Measurements from ENCODE around the gene LY9. TPM values are rescaled to one million over a fixed set of nuclear protein-coding genes. Genes with fewer than 3 reads are reported as not detected.

LY9 gene
- polyA plus RNA-seq, 1 experiment, result not detected

DNA sequence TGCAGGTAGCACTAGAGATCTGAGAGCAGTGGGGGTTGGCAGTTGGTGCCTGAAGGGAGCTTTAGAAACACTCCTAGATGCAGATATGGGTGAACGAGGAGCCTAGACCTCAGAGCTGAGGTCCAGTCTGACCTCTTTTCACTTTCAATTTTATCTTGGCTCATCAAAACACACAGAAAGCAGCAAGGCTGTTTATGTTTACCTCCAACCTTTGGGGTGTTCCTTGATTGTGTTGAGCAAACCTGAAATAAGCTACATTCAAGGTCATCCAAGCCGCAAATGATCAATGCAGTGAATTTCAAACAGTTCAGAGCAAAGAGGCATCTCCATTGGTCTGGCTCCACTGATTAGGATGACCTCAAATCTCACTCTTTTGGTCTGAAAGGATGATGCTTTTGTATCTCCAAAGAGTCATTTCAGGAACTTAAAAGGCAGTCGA, 1.3 kb downstream of the LY9 start:
- CTCF ChIA-PET, result no interaction called here
- POLR2A ChIA-PET, result no interaction called here

GRCh38 chr1:160797861-160798273, 1.9 kb downstream of the LY9 start:
- CTCF ChIA-PET, result interaction anchor here (0.9 to 1.7 kb wide), 2 partner anchors 24 to 154 kb away, joined by 3 to 4 read pairs; no protein-coding TSS in a partner anchor
- Histone ChIP-seq H3K4me3 (ENCODE audit: low read depth, low read length) (no peak overlapping the region), H3K36me3 (ENCODE audit: control insufficient read depth, insufficient read depth, low read length) (no peaks in the 10 kb centered on the region), H3K27me3 (ENCODE audit: control insufficient read depth, insufficient read depth, low read length) (no peaks in the 10 kb centered on the region)
- no peak for DNase-seq (ENCODE audit: low read depth)
- TF ChIP-seq, protein P1, sequence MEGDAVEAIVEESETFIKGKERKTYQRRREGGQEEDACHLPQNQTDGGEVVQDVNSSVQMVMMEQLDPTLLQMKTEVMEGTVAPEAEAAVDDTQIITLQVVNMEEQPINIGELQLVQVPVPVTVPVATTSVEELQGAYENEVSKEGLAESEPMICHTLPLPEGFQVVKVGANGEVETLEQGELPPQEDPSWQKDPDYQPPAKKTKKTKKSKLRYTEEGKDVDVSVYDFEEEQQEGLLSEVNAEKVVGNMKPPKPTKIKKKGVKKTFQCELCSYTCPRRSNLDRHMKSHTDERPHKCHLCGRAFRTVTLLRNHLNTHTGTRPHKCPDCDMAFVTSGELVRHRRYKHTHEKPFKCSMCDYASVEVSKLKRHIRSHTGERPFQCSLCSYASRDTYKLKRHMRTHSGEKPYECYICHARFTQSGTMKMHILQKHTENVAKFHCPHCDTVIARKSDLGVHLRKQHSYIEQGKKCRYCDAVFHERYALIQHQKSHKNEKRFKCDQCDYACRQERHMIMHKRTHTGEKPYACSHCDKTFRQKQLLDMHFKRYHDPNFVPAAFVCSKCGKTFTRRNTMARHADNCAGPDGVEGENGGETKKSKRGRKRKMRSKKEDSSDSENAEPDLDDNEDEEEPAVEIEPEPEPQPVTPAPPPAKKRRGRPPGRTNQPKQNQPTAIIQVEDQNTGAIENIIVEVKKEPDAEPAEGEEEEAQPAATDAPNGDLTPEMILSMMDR (IDR thresholded peaks at IDR 0.05; ENCODE audit: insufficient read depth, low read depth, low read length), result no peak
- POLR2A ChIA-PET, result no interaction called here

More for the DNA sequence above, 1.3 kb downstream of the LY9 start:
- Histone ChIP-seq H3K36me3 (ENCODE audit: control insufficient read depth, insufficient read depth, low read length) (no peaks in the 10 kb centered on the region), H3K4me3 (ENCODE audit: low read depth, low read length) (no peak overlapping the region), H3K27me3 (ENCODE audit: control insufficient read depth, insufficient read depth, low read length) (no peaks in the 10 kb centered on the region)
- no peak for DNase-seq (ENCODE audit: low read depth)
- TF ChIP-seq, protein P1 (IDR thresholded peaks at IDR 0.05; ENCODE audit: insufficient read depth, low read depth, low read length), result no peak

GRCh38 chr1:160798439-160798838, 2.5 kb downstream of the LY9 start:
- no peak overlapping the region for H3K4me3 ChIP-seq (ENCODE audit: low read depth, low read length)
- TF ChIP-seq, protein P1 (IDR thresholded peaks at IDR 0.05; ENCODE audit: insufficient read depth, low read depth, low read length), result no peak
- H3K27me3 ChIP-seq (ENCODE audit: control insufficient read depth, insufficient read depth, low read length), result no peaks in the 10 kb centered on the region
- ChIA-PET CTCF (interaction anchor here (0.9 to 1.7 kb wide), 2 partner anchors 23 to 153 kb away, joined by 3 to 4 read pairs; no protein-coding TSS in a partner anchor), POLR2A (no interaction called here)
- DNase-seq (ENCODE audit: low read depth), result no peak
- H3K36me3 ChIP-seq (ENCODE audit: control insufficient read depth, insufficient read depth, low read length), result no peaks in the 10 kb centered on the region

GRCh38 chr1:160799641-160800040, 3.7 kb downstream of the LY9 start:
- Histone ChIP-seq H3K36me3 (ENCODE audit: control insufficient read depth, insufficient read depth, low read length) (no peaks in the 10 kb centered on the region), H3K4me3 (ENCODE audit: low read depth, low read length) (no peak overlapping the region), H3K27me3 (ENCODE audit: control insufficient read depth, insufficient read depth, low read length) (no peaks in the 10 kb centered on the region)
- no peak for DNase-seq (ENCODE audit: low read depth)
- ChIA-PET POLR2A (no interaction called here), CTCF (interaction anchor here (1.7 kb wide), 1 partner anchor 22 kb away, joined by 4 read pairs; no protein-coding TSS in a partner anchor)
- TF ChIP-seq, protein P1 (IDR thresholded peaks at IDR 0.05; ENCODE audit: insufficient read depth, low read depth, low read length), result no peak

- Histone ChIP-seq H3K4me3 (ENCODE audit: low read depth, low read length) (no peak overlapping the region), H3K27me3 (ENCODE audit: control insufficient read depth, insufficient read depth, low read length) (no peaks in the 10 kb centered on the region), H3K36me3 (ENCODE audit: control insufficient read depth, insufficient read depth, low read length) (no peaks in the 10 kb centered on the region)
- ChIA-PET CTCF (no interaction called here), POLR2A (no interaction called here)
- no peak for DNase-seq (ENCODE audit: low read depth)
- TF ChIP-seq, protein P1 (IDR thresholded peaks at IDR 0.05; ENCODE audit: insufficient read depth, low read depth, low read length), result no peak
These were observed 4.2 kb downstream of the LY9 start for GRCh38 chr1:160800142-160800541.

Measured in BJ (cell line).